ENCODE data around the gene DUS3L. TPM values are rescaled to one million over a fixed set of nuclear protein-coding genes. Genes with fewer than 3 reads are reported as not detected.

Gene DUS3L
- total RNA-seq, 2 experiments from 2014 or later: 69.6 to 74.5 TPM

DNA sequence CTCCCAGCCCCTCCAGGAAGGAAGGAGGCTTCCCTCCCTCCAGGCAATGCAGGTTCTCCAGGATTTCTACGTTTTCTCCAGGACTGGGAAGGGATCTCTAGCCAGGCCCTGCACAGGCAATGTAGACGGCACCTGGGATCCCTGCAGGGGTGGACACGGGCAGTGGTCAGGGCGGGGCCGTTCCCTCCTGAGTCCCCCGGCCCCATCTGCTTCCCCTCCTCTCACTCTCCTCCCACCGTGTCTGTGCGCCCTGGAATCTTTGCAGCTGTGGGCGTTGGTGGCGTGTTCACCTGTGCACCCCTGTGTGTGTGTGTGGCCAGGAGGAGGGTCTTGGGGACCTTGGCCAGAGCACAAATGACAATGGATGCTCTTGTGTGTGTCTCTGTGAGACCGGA is 23.9 kb upstream of the DUS3L start:
- POLR2A ChIA-PET: no interaction called here
- ATAC-seq: no peak
- H3K36me3 Mint-ChIP-seq (ENCODE audit: low read depth): no peaks in the 10 kb centered on the region
- H3K4me3 Mint-ChIP-seq: no peak overlapping the region
- H3K4me1 Mint-ChIP-seq (ENCODE audit: low read depth): no peaks in the 10 kb centered on the region
- CTCF ChIA-PET: interaction anchor here (2.2 kb wide), 1 partner anchor 11 kb away, joined by 10 read pairs; no protein-coding TSS in a partner anchor
- TF ChIP-seq, protein P1, sequence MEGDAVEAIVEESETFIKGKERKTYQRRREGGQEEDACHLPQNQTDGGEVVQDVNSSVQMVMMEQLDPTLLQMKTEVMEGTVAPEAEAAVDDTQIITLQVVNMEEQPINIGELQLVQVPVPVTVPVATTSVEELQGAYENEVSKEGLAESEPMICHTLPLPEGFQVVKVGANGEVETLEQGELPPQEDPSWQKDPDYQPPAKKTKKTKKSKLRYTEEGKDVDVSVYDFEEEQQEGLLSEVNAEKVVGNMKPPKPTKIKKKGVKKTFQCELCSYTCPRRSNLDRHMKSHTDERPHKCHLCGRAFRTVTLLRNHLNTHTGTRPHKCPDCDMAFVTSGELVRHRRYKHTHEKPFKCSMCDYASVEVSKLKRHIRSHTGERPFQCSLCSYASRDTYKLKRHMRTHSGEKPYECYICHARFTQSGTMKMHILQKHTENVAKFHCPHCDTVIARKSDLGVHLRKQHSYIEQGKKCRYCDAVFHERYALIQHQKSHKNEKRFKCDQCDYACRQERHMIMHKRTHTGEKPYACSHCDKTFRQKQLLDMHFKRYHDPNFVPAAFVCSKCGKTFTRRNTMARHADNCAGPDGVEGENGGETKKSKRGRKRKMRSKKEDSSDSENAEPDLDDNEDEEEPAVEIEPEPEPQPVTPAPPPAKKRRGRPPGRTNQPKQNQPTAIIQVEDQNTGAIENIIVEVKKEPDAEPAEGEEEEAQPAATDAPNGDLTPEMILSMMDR (IDR thresholded peaks at IDR 0.05): no peak
- peaks cover 5% of the 10 kb centered on the region for H3K27me3 Mint-ChIP-seq
- no peaks in the 10 kb centered on the region for H3K9me3 Mint-ChIP-seq
- intact Hi-C loops (cut with micrococcal nuclease): no loop called here
- no peak for DNase-seq
- no peak overlapping the region for H3K27ac Mint-ChIP-seq

DNA sequence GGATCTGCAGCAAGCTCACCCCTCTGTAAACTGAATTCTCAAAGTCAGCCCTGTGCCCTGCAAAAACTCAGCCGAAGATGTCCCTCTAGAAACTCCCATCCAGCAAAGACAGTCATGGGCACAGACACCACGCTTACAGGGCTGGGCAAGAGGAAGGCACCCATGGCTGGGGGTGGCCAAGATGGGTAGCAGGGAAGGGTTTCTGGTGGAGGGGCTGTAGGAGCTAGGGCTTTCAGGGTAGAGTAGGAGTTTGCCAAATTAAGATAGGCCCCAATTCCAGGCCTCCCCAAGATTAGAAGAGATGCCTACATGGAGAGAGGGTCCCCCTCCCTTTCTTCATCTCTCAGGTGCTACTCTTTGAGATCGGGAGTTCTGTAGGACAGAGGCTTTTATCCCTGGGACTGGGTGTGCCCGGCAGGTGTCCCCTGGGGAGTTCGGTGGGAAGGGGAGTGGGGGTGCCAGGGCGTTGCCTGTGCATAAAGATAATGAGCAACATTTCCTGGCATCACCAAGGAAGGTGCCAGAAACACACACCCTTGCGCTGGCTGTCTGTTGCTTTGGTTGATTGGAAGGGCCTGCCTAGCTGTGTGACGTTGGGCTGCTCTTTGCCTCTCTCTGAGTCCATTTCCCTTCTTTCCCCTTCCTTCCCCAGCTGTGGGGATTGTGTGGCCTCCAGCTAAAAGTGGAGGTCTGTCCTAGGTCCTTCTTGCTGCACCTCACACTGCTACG is 23.3 kb upstream of the DUS3L start:
- ChIA-PET POLR2A (no interaction called here), CTCF (interaction anchor here (2.2 kb wide), 1 partner anchor 10 kb away, joined by 10 read pairs; no protein-coding TSS in a partner anchor)
- ATAC-seq (no peak), DNase-seq (no peak)
- TF ChIP-seq, protein P1 (IDR thresholded peaks at IDR 0.05): no peak
- Mint-ChIP-seq H3K4me1 (ENCODE audit: low read depth) (no peaks in the 10 kb centered on the region), H3K36me3 (ENCODE audit: low read depth) (no peaks in the 10 kb centered on the region), H3K9me3 (no peaks in the 10 kb centered on the region), H3K4me3 (no peak overlapping the region), H3K27ac (no peak overlapping the region), H3K27me3 (peaks cover 5% of the 10 kb centered on the region)
- intact Hi-C loops (cut with micrococcal nuclease): no loop called here

GRCh38 chr19:5811117-5811516 is 20.2 kb upstream of the DUS3L start:
- Mint-ChIP-seq H3K4me3 (no peak overlapping the region), H3K36me3 (ENCODE audit: low read depth) (no peaks in the 10 kb centered on the region), H3K27me3 (no peaks in the 10 kb centered on the region), H3K4me1 (ENCODE audit: low read depth) (no peaks in the 10 kb centered on the region), H3K9me3 (no peaks in the 10 kb centered on the region), H3K27ac (no peak overlapping the region)
- TF ChIP-seq, protein P1 (IDR thresholded peaks at IDR 0.05): no peak
- intact Hi-C loops (cut with micrococcal nuclease): no loop called here
- ChIA-PET CTCF (no interaction called here), POLR2A (no interaction called here)
- no peak for ATAC-seq
- DNase-seq: no peak

GRCh38 chr19:5809469-5809868 is 18.5 kb upstream of the DUS3L start:
- H3K27ac Mint-ChIP-seq: no peak overlapping the region
- peaks cover 2% of the 10 kb centered on the region for H3K4me1 Mint-ChIP-seq (ENCODE audit: low read depth)
- no peak for DNase-seq
- H3K9me3 Mint-ChIP-seq: no peaks in the 10 kb centered on the region
- ChIA-PET POLR2A (no interaction called here), CTCF (interaction anchor here (1.9 kb wide), 1 partner anchor 213 kb away, joined by 8 read pairs; no protein-coding TSS in a partner anchor)
- TF ChIP-seq, protein P1 (IDR thresholded peaks at IDR 0.05): no peak
- ATAC-seq: no peak
- intact Hi-C loops (cut with micrococcal nuclease): loop anchor here (10.0 kb wide), 1 partner anchor 95 kb away; the partner anchor contains the start of genes NDUFA11 and VMAC
- no peaks in the 10 kb centered on the region for H3K36me3 Mint-ChIP-seq (ENCODE audit: low read depth)
- H3K4me3 Mint-ChIP-seq: no peak overlapping the region
- H3K27me3 Mint-ChIP-seq: peaks cover 3% of the 10 kb centered on the region

DNA sequence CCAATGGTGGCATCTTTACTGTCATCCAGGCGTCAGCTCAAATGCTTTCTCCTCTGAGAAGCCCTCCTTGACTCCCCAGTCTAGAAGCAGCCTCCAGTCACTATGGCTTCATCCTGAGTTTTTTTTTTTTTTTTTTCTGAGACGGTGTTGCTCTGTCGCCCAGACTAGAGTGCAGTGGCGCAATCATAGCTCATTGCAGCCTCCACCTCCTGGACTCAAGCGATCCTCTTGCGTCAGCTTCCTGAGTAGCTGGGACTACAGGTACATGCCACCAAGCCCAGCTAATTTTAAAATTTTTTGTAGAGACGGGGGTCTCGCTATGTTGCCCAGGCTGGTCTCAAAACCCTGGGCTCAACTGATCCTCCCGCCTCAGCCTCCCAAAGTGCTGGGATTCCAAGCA is 18.1 kb upstream of the DUS3L start:
- POLR2A ChIA-PET: no interaction called here
- H3K36me3 Mint-ChIP-seq (ENCODE audit: low read depth): no peaks in the 10 kb centered on the region
- TF ChIP-seq, protein P1 (IDR thresholded peaks at IDR 0.05): no peak
- peaks cover 5% of the 10 kb centered on the region for H3K27me3 Mint-ChIP-seq
- H3K27ac Mint-ChIP-seq: no peak overlapping the region
- peaks cover 6% of the 10 kb centered on the region for H3K4me1 Mint-ChIP-seq (ENCODE audit: low read depth)
- DNase-seq (no peak), ATAC-seq (no peak)
- H3K9me3 Mint-ChIP-seq: no peaks in the 10 kb centered on the region
- intact Hi-C loops (cut with micrococcal nuclease): loop anchor here (10.0 kb wide), 1 partner anchor 96 kb away; the partner anchor contains the start of genes NDUFA11 and VMAC
- CTCF ChIA-PET: interaction anchor here (1.2 to 1.9 kb wide), 2 partner anchors 84 to 213 kb away, joined by 4 to 8 read pairs; no protein-coding TSS in a partner anchor
- no peak overlapping the region for H3K4me3 Mint-ChIP-seq

Data from activated CD8-positive, alpha-beta T cell treated with anti-CD3 and anti-CD28 coated beads for 36 hours (primary cell).